GM18507 (cell line): ENCODE measurements around the gene CIB4.

ENCODE experiments used
- DNase-seq: peaks from one replicate; pipeline ENCODE4 v3.0.0; 2011; ENCODE audit warnings: low read depth; ENCODE audit not compliant: insufficient read length; ENCODE audit errors: extremely low spot score
- FAIRE-seq: peaks from 2 replicates; lab custom pipeline; 2011; peaks lifted over from hg19 to GRCh38; lab: Jason Lieb, UNC

Gene CIB4

GRCh38 chr2:26628561-26629345, 12.4 kb downstream of the CIB4 start:
- FAIRE-seq (no peak), DNase-seq (no peak)

- FAIRE-seq (no peak), DNase-seq (no peak)
Observed at GRCh38 chr2:26627350-26628105, 13.6 kb downstream of the CIB4 start.

GRCh38 chr2:26626606-26627005, 14.6 kb downstream of the CIB4 start:
- FAIRE-seq: no peak
- DNase-seq: no peak

- DNase-seq (no peak), FAIRE-seq (no peak)
Observed at GRCh38 chr2:26623541-26624495, 17.3 kb downstream of the CIB4 start.

- DNase-seq (no peak), FAIRE-seq (no peak)
Observed at GRCh38 chr2:26621469-26622199, 19.5 kb downstream of the CIB4 start.

GRCh38 chr2:26620031-26620605, 21.0 kb downstream of the CIB4 start:
- FAIRE-seq (no peak), DNase-seq (no peak)

GRCh38 chr2:26619521-26619951, 21.6 kb downstream of the CIB4 start:
- FAIRE-seq: no peak

GRCh38 chr2:26619096-26619495, 22.1 kb downstream of the CIB4 start:
- DNase-seq (no peak), FAIRE-seq (no peak)

More at GRCh38 chr2:26619521-26619951, 21.6 kb downstream of the CIB4 start:
- DNase-seq: no peak

- FAIRE-seq (no peak), DNase-seq (no peak)
Observed at GRCh38 chr2:26618611-26619010, 22.6 kb downstream of the CIB4 start.

GRCh38 chr2:26617588-26618083, 23.5 kb downstream of the CIB4 start:
- FAIRE-seq: no peak
- DNase-seq: no peak

- no peak for DNase-seq
- FAIRE-seq: no peak
Observed at GRCh38 chr2:26616706-26617587, 24.2 kb downstream of the CIB4 start.

- no peak for FAIRE-seq
Observed at GRCh38 chr2:26615860-26616705, 25.1 kb downstream of the CIB4 start.

GRCh38 chr2:26615336-26615859, 25.8 kb downstream of the CIB4 start:
- DNase-seq: no peak

More at GRCh38 chr2:26615860-26616705, 25.1 kb downstream of the CIB4 start:
- DNase-seq: no peak

GRCh38 chr2:26614216-26615138, 26.7 kb downstream of the CIB4 start:
- DNase-seq: no peak
- FAIRE-seq: no peak

More at GRCh38 chr2:26615336-26615859, 25.8 kb downstream of the CIB4 start:
- no peak for FAIRE-seq
